ENCODE data around the gene CFAP57.

The CFAP57 gene

GRCh38 chr1:43250351-43250761 lies 78.2 kb downstream of the CFAP57 start:
- TF ChIP-seq CTCF (IDR thresholded peaks at IDR 0.05; ENCODE audit: low read depth, low read length, missing control alignments), result no peak
- DNase-seq (ENCODE audit: low read depth), result no peak
- no peak overlapping the region for H3K4me3 ChIP-seq (ENCODE audit: low read depth, low read length)

- TF ChIP-seq CTCF (IDR thresholded peaks at IDR 0.05; ENCODE audit: low read depth, low read length, missing control alignments), result no peak
- no peak for DNase-seq (ENCODE audit: low read depth)
- no peak overlapping the region for H3K4me3 ChIP-seq (ENCODE audit: low read depth, low read length)
Measured at GRCh38 chr1:43251024-43251423, 78.9 kb downstream of the CFAP57 start.

- DNase-seq (ENCODE audit: low read depth), result no peak
- no peak for TF ChIP-seq CTCF (IDR thresholded peaks at IDR 0.05; ENCODE audit: low read depth, low read length, missing control alignments)
- no peak overlapping the region for H3K4me3 ChIP-seq (ENCODE audit: low read depth, low read length)
Measured at GRCh38 chr1:43252225-43252624, 80.1 kb downstream of the CFAP57 start.

GRCh38 chr1:43253173-43253572 lies 81.0 kb downstream of the CFAP57 start:
- no peak for DNase-seq (ENCODE audit: low read depth)
- H3K4me3 ChIP-seq (ENCODE audit: low read depth, low read length), result no peak overlapping the region
- no peak for TF ChIP-seq CTCF (IDR thresholded peaks at IDR 0.05; ENCODE audit: low read depth, low read length, missing control alignments)

GRCh38 chr1:43253876-43254275 lies 81.7 kb downstream of the CFAP57 start:
- DNase-seq (ENCODE audit: low read depth), result no peak
- no peak for TF ChIP-seq CTCF (IDR thresholded peaks at IDR 0.05; ENCODE audit: low read depth, low read length, missing control alignments)
- no peak overlapping the region for H3K4me3 ChIP-seq (ENCODE audit: low read depth, low read length)

- no peak for DNase-seq (ENCODE audit: low read depth)
- TF ChIP-seq CTCF (IDR thresholded peaks at IDR 0.05; ENCODE audit: low read depth, low read length, missing control alignments), result no peak
- no peak overlapping the region for H3K4me3 ChIP-seq (ENCODE audit: low read depth, low read length)
Measured at GRCh38 chr1:43255438-43256210, 83.5 kb downstream of the CFAP57 start.
